ENCODE results near the gene CLDN10. TPM values are rescaled to one million over a fixed set of nuclear protein-coding genes. Genes with fewer than 3 reads are reported as not detected.
"Not testable (repeated sequence)": the region's sequence is repeated elsewhere in the genome, so short reads cannot be mapped to it uniquely, and the experiment has no call there.

CLDN10 gene
- total RNA-seq, 1 donor from 2014 or later: not detected

GRCh38 chr13:95508996-95509395 lies 43.5 kb upstream of the CLDN10 start:
- Histone ChIP-seq H3K27ac (replicated peaks) (no peak overlapping the region), H3K4me3 (no peak overlapping the region), H3K27me3 (ENCODE audit: low read depth) (no peaks in the 10 kb centered on the region), H3K9me3 (replicated peaks) (no peaks in the 10 kb centered on the region), H3K36me3 (no peaks in the 10 kb centered on the region), H3K4me1 (no peaks in the 10 kb centered on the region)
- no peak for DNase-seq
- intact Hi-C loops (cut with micrococcal nuclease): no loop called here
- TF ChIP-seq CTCF (IDR thresholded peaks at IDR 0.05; ENCODE audit: borderline replicate concordance): no peak

- DNase-seq: no peak
- intact Hi-C loops (cut with micrococcal nuclease): no loop called here
- Histone ChIP-seq H3K27me3 (ENCODE audit: low read depth) (no peaks in the 10 kb centered on the region), H3K4me3 (no peak overlapping the region), H3K4me1 (no peaks in the 10 kb centered on the region), H3K9me3 (replicated peaks) (no peaks in the 10 kb centered on the region), H3K36me3 (no peaks in the 10 kb centered on the region), H3K27ac (replicated peaks) (no peak overlapping the region)
- TF ChIP-seq CTCF (IDR thresholded peaks at IDR 0.05; ENCODE audit: borderline replicate concordance): no peak
These were observed 42.8 kb upstream of the CLDN10 start for GRCh38 chr13:95509521-95510310.

- Histone ChIP-seq H3K27me3 (ENCODE audit: low read depth) (no peaks in the 10 kb centered on the region), H3K9me3 (replicated peaks) (no peaks in the 10 kb centered on the region), H3K4me1 (no peaks in the 10 kb centered on the region), H3K36me3 (no peaks in the 10 kb centered on the region), H3K27ac (replicated peaks) (no peak overlapping the region), H3K4me3 (no peak overlapping the region)
- no peak for DNase-seq
- intact Hi-C loops (cut with micrococcal nuclease): no loop called here
- TF ChIP-seq CTCF (IDR thresholded peaks at IDR 0.05; ENCODE audit: borderline replicate concordance): no peak
These were observed 41.6 kb upstream of the CLDN10 start for GRCh38 chr13:95510950-95511349.

- no peak overlapping the region for H3K27ac ChIP-seq (replicated peaks)
- no peaks in the 10 kb centered on the region for H3K4me1 ChIP-seq
- no peak overlapping the region for H3K4me3 ChIP-seq
- TF ChIP-seq CTCF (IDR thresholded peaks at IDR 0.05; ENCODE audit: borderline replicate concordance): no peak
- no peaks in the 10 kb centered on the region for H3K36me3 ChIP-seq
- DNase-seq: no peak
- intact Hi-C loops (cut with micrococcal nuclease): no loop called here
- no peaks in the 10 kb centered on the region for H3K9me3 ChIP-seq (replicated peaks)
- no peaks in the 10 kb centered on the region for H3K27me3 ChIP-seq (ENCODE audit: low read depth)
These were observed 40.1 kb upstream of the CLDN10 start for GRCh38 chr13:95512424-95512823.

- intact Hi-C loops (cut with micrococcal nuclease): no loop called here
- H3K9me3 ChIP-seq (replicated peaks): no peaks in the 10 kb centered on the region
- no peaks in the 10 kb centered on the region for H3K27me3 ChIP-seq (ENCODE audit: low read depth)
- TF ChIP-seq CTCF (IDR thresholded peaks at IDR 0.05; ENCODE audit: borderline replicate concordance): no peak
- no peak for DNase-seq
- H3K4me1 ChIP-seq: no peaks in the 10 kb centered on the region
- H3K36me3 ChIP-seq: no peaks in the 10 kb centered on the region
- H3K27ac ChIP-seq (replicated peaks): no peak overlapping the region
- H3K4me3 ChIP-seq: no peak overlapping the region
These were observed 39.6 kb upstream of the CLDN10 start for GRCh38 chr13:95512957-95513356.

GRCh38 chr13:95515606-95516005 lies 36.9 kb upstream of the CLDN10 start:
- H3K27me3 ChIP-seq (ENCODE audit: low read depth); H3K4me3 ChIP-seq; intact Hi-C loops (cut with micrococcal nuclease); H3K4me1 ChIP-seq; H3K9me3 ChIP-seq (replicated peaks); H3K36me3 ChIP-seq; H3K27ac ChIP-seq (replicated peaks); DNase-seq: not testable (repeated sequence)
